22Rv1 (cell line): Measurements from ENCODE around the gene LDAF1.

Experiments
- H3K27ac ChIP-seq: fragments of 450-650 bp; 2 replicates; pipeline ENCODE4 v1.5.1; 2017
- CTCF ChIP-seq: fragments of 450-650 bp; IDR thresholded peaks from 2 replicates; pipeline ENCODE4 v1.5.1; 2017; ENCODE audit warnings: mild to moderate bottlenecking
- ZFX ChIP-seq: fragments of 450-650 bp; IDR thresholded peaks from 2 replicates; pipeline ENCODE4 v1.6.1; 2017; ENCODE audit warnings: antibody characterized with exemption, borderline replicate concordance

LDAF1 gene

GRCh38 chr16:21156767-21157467 lies 1.6 kb upstream of the LDAF1 start:
- no peak for TF ChIP-seq ZFX
- TF ChIP-seq CTCF = peak; percentile 75
- no peak overlapping the region for H3K27ac ChIP-seq

GRCh38 chr16:21157632-21158031 lies 842 bp upstream of the LDAF1 start:
- peak overlapping the region; percentile 73 for H3K27ac ChIP-seq
- TF ChIP-seq ZFX = no peak
- no peak for TF ChIP-seq CTCF

- TF ChIP-seq CTCF (no peak), ZFX (no peak)
- H3K27ac ChIP-seq = no peak overlapping the region
Observed at GRCh38 chr16:21159281-21159951, 942 bp downstream of the LDAF1 start.

- no peak overlapping the region for H3K27ac ChIP-seq
- TF ChIP-seq CTCF (no peak), ZFX (no peak)
Observed at GRCh38 chr16:21160276-21160675, 1.8 kb downstream of the LDAF1 start.

GRCh38 chr16:21161211-21161610 lies 2.7 kb downstream of the LDAF1 start:
- no peak for TF ChIP-seq ZFX
- TF ChIP-seq CTCF = no peak
- H3K27ac ChIP-seq = no peak overlapping the region

GRCh38 chr16:21162661-21163151 lies 4.2 kb downstream of the LDAF1 start:
- no peak overlapping the region for H3K27ac ChIP-seq
- TF ChIP-seq CTCF (no peak), ZFX (no peak)

- no peak overlapping the region for H3K27ac ChIP-seq
- no peak for TF ChIP-seq ZFX
- no peak for TF ChIP-seq CTCF
Observed at GRCh38 chr16:21163576-21163975, 5.1 kb downstream of the LDAF1 start.
